ENCODE data around the gene PLTP. TPM values are rescaled to one million over a fixed set of nuclear protein-coding genes. Genes with fewer than 3 reads are reported as not detected.

PLTP gene
- total and polyA plus RNA-seq, 7 experiments from 2014 or later = 0.31 to 0.44 (median 0.37) TPM; not detected in 3

Other genes starting within 250 kb of the PLTP start
- gene WFDC11, start 241.9 kb downstream of the PLTP start, total RNA-seq = not detected
- not detected for gene WFDC11, start 241.9 kb downstream of the PLTP start, polyA plus RNA-seq
- not detected for gene WFDC13, start 210.1 kb downstream of the PLTP start, total RNA-seq
- not detected for gene WFDC13, start 210.1 kb downstream of the PLTP start, polyA plus RNA-seq
- not detected for gene WFDC10B, start 207.1 kb downstream of the PLTP start, total RNA-seq
- not detected for gene WFDC10B, start 207.1 kb downstream of the PLTP start, polyA plus RNA-seq
- gene SPINT4, start 189.8 kb downstream of the PLTP start, total RNA-seq = not detected
- not detected for gene SPINT4, start 189.8 kb downstream of the PLTP start, polyA plus RNA-seq
- not detected for gene WFDC3, start 120.3 kb downstream of the PLTP start, total RNA-seq
- not detected for gene WFDC3, start 120.3 kb downstream of the PLTP start, polyA plus RNA-seq
- gene DNTTIP1, start 120.2 kb downstream of the PLTP start, total RNA-seq = 10 to 100 TPM; 13.1 to 31.7 (median 18.8) TPM
- gene DNTTIP1, start 120.2 kb downstream of the PLTP start, polyA plus RNA-seq = 10 to 100 TPM; 39.2 to 40.3 TPM
- gene UBE2C, start 99.5 kb downstream of the PLTP start, total RNA-seq = 100 to 1,000 TPM in 1 of 5 experiments, under 1 TPM in 3, not detected in 1; 0.50 to 129 (median 0.75) TPM
- not detected for gene UBE2C, start 99.5 kb downstream of the PLTP start, polyA plus RNA-seq
- 1 to 10 TPM in 1 of 5 experiments, under 1 TPM in 1, not detected in 3; 0.59 to 1.4 TPM for gene TNNC2, start 84.8 kb downstream of the PLTP start, total RNA-seq
- not detected for gene TNNC2, start 84.8 kb downstream of the PLTP start, polyA plus RNA-seq
- gene SNX21, start 78.4 kb downstream of the PLTP start, total RNA-seq = 1 to 10 TPM in 3 of 5 experiments, under 1 TPM in 2; 0.93 to 4.9 (median 1.5) TPM
- 1 to 10 TPM in 1 of 2 donors, under 1 TPM in 1; 0.30 to 1.1 TPM for gene SNX21, start 78.4 kb downstream of the PLTP start, polyA plus RNA-seq
- gene ACOT8, start 54.8 kb downstream of the PLTP start, total RNA-seq = 10 to 100 TPM; 20.5 to 35.5 (median 29.2) TPM
- 10 to 100 TPM; 33.8 to 38.7 TPM for gene ACOT8, start 54.8 kb downstream of the PLTP start, polyA plus RNA-seq
- 1 to 10 TPM; 1.3 to 6.8 (median 6.0) TPM for gene ZSWIM3, start 54.5 kb downstream of the PLTP start, total RNA-seq
- 1 to 10 TPM; 1.2 to 3.1 TPM for gene ZSWIM3, start 54.5 kb downstream of the PLTP start, polyA plus RNA-seq
- gene ZSWIM1, start 30.9 kb downstream of the PLTP start, total RNA-seq = 10 to 100 TPM in 2 of 5 experiments, 1 to 10 TPM in 3; 8.2 to 16.0 (median 9.8) TPM
- 10 to 100 TPM in 1 of 2 donors, 1 to 10 TPM in 1; 3.2 to 12.5 TPM for gene ZSWIM1, start 30.9 kb downstream of the PLTP start, polyA plus RNA-seq
- gene SPATA25, start 24.5 kb downstream of the PLTP start, total RNA-seq = 1 to 10 TPM; 1.0 to 3.9 (median 1.2) TPM
- not detected for gene SPATA25, start 24.5 kb downstream of the PLTP start, polyA plus RNA-seq
- 1 to 10 TPM; 1.2 to 5.3 (median 4.0) TPM for gene NEURL2, start 20.9 kb downstream of the PLTP start, total RNA-seq
- 1 to 10 TPM in 1 of 2 donors, under 1 TPM in 1; 0.69 to 4.0 TPM for gene NEURL2, start 20.9 kb downstream of the PLTP start, polyA plus RNA-seq
- 100 to 1,000 TPM in 1 of 5 experiments, 10 to 100 TPM in 4; 60.5 to 151 (median 65.1) TPM for gene CTSA, start 20.8 kb downstream of the PLTP start, total RNA-seq
- gene CTSA, start 20.8 kb downstream of the PLTP start, polyA plus RNA-seq = 10 to 100 TPM; 59.6 to 74.7 TPM
- 10 to 100 TPM; 42.3 to 79.6 (median 67.0) TPM for gene PCIF1, start 22.5 kb upstream of the PLTP start, total RNA-seq
- 100 to 1,000 TPM in 1 of 2 donors, 10 to 100 TPM in 1; 68.7 to 130 TPM for gene PCIF1, start 22.5 kb upstream of the PLTP start, polyA plus RNA-seq
- 10 to 100 TPM; 39.9 to 95.2 (median 53.8) TPM for gene ZNF335, start 60.0 kb upstream of the PLTP start, total RNA-seq
- gene ZNF335, start 60.0 kb upstream of the PLTP start, polyA plus RNA-seq = 10 to 100 TPM in 1 of 2 donors, 1 to 10 TPM in 1; 7.1 to 14.6 TPM
- 10 to 100 TPM in 2 of 5 experiments, 1 to 10 TPM in 1, under 1 TPM in 2; 0.19 to 13.0 (median 1.9) TPM for gene MMP9, start 96.8 kb upstream of the PLTP start, total RNA-seq
- gene MMP9, start 96.8 kb upstream of the PLTP start, polyA plus RNA-seq = not detected
- gene SLC12A5, start 117.1 kb upstream of the PLTP start, total RNA-seq = not detected
- gene SLC12A5, start 117.1 kb upstream of the PLTP start, polyA plus RNA-seq = not detected
- 10 to 100 TPM; 15.7 to 43.8 (median 39.4) TPM for gene NCOA5, start 177.8 kb upstream of the PLTP start, total RNA-seq
- gene NCOA5, start 177.8 kb upstream of the PLTP start, polyA plus RNA-seq = 10 to 100 TPM; 25.4 to 47.6 TPM
- 1 to 10 TPM; 1.7 to 10.0 (median 4.0) TPM for gene CD40, start 206.2 kb upstream of the PLTP start, total RNA-seq
- 1 to 10 TPM; 4.0 to 5.2 TPM for gene CD40, start 206.2 kb upstream of the PLTP start, polyA plus RNA-seq